ENCODE measurements around the gene SYNE4. TPM values are rescaled to one million over a fixed set of nuclear protein-coding genes. Genes with fewer than 3 reads are reported as not detected.
A peak's percentile ranks its signal among the peaks of the same experiment; 100 is the strongest.
"Not testable (repeated sequence)": the region's sequence is repeated elsewhere in the genome, so short reads cannot be mapped to it uniquely, and the experiment has no call there.

Gene SYNE4
- total RNA-seq, 1 donor from 2014 or later, result 1.1 TPM

DNA sequence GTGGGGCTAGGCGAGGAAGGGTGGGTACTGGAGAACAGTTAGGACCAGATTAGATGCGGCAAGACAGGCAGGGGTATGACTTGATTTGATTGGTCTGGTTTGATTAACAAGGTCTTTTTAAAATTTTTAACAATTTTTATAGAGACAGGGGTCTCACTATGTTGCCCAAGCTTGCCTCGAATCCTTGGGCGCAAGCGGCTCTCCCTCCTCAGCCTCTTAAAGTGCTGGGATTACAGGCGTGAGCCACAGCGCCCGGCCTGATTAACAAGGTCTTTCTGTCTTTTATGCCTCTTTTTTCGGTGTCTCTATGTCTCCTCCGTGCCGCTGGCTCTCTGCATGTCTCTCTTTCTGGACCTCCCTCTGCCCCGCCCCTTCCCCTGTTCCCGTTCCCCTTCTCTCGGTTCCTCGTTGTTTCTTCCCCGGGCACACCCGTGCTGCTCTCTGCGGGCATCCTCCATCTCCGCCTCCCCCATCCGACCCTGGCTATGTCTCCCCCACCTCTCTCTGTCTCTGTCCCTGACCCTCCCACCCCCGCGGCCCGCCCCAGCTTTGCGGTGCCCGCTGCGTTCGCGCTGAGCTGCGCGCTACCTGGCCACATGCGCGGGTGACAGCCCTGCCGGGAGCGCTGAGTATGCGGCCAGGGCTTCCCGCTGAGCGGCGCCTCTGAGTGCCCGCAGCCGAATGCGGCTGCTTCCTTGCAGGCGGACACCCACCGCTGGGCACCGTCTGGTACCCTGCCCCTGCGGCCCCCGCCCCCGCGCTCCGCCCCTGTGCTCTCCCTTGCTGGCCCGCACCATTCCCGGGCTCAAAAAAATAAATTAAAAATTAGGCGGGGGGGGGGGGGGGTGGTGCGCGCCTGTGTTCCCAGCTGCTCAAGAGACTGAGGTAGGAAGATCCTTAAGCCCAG lies 21.7 kb downstream of the SYNE4 start:
- Histone ChIP-seq H3K9me3 (ENCODE audit: insufficient read depth, low read depth, low read length) (no peaks in the 10 kb centered on the region), H3K27me3 (ENCODE audit: insufficient read depth, low read length) (peaks cover 12% of the 10 kb centered on the region), H3K4me3 (ENCODE audit: insufficient read depth, low read depth, low read length) (no peak overlapping the region), H3K36me3 (ENCODE audit: insufficient read depth, low read length) (no peaks in the 10 kb centered on the region), H3K27ac (ENCODE audit: low read depth, low read length) (no peak overlapping the region), H4K20me1 (ENCODE audit: insufficient read depth, low read length) (no peaks in the 10 kb centered on the region), H3K79me2 (ENCODE audit: insufficient read depth, low read length) (no peaks in the 10 kb centered on the region), H3K4me1 (ENCODE audit: insufficient read depth, low read length) (no peaks in the 10 kb centered on the region), H2AFZ (ENCODE audit: low read depth, low read length) (no peak overlapping the region), H3K4me2 (ENCODE audit: low read length) (peak overlapping the region; percentile 78), H3K9ac (ENCODE audit: low read length) (no peak overlapping the region)
- peak; percentile 17 for TF ChIP-seq EZH2 (IDR thresholded peaks at IDR 0.05; ENCODE audit: insufficient read depth, low read length)
- TF ChIP-seq, protein P1, sequence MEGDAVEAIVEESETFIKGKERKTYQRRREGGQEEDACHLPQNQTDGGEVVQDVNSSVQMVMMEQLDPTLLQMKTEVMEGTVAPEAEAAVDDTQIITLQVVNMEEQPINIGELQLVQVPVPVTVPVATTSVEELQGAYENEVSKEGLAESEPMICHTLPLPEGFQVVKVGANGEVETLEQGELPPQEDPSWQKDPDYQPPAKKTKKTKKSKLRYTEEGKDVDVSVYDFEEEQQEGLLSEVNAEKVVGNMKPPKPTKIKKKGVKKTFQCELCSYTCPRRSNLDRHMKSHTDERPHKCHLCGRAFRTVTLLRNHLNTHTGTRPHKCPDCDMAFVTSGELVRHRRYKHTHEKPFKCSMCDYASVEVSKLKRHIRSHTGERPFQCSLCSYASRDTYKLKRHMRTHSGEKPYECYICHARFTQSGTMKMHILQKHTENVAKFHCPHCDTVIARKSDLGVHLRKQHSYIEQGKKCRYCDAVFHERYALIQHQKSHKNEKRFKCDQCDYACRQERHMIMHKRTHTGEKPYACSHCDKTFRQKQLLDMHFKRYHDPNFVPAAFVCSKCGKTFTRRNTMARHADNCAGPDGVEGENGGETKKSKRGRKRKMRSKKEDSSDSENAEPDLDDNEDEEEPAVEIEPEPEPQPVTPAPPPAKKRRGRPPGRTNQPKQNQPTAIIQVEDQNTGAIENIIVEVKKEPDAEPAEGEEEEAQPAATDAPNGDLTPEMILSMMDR (IDR thresholded peaks at IDR 0.05; ENCODE audit: insufficient read depth, low read depth, low read length), result no peak
- DNase-seq (ENCODE audit: low read depth), result no peak
- FAIRE-seq, result no peak
- H3K36me3 Mint-ChIP-seq (ENCODE audit: low read depth, unreplicated experiment), result peaks cover 4% of the 10 kb centered on the region
- no peaks in the 10 kb centered on the region for H3K4me1 Mint-ChIP-seq (ENCODE audit: low read depth, unreplicated experiment)
- peaks cover 61% of the 10 kb centered on the region for H3K27me3 Mint-ChIP-seq (ENCODE audit: low read depth, unreplicated experiment)
- H3K4me3 Mint-ChIP-seq (ENCODE audit: unreplicated experiment), result peak overlapping the region; percentile 84
- H3K27ac Mint-ChIP-seq (ENCODE audit: unreplicated experiment), result no peak overlapping the region
- H3K9me3 Mint-ChIP-seq (ENCODE audit: unreplicated experiment), result peaks cover 9% of the 10 kb centered on the region

DNA sequence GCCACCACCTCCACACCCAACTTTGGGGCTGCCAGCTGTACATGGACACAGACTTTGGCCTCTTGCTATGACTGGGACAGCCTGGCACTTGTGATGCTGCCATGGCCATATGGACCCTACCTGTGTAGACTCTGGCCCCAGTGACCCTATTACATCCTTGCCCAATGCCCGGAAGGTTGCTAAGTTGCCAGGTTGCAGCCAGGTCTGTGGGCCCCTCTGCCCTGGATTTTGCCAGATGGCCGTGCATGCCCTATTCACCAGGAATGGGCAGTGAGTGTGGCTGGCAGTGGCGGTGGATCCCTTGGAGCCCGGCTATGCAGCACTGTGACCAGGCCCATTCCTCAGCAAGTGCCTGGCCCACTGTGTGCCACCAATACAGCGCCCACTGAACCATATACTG lies 22.5 kb downstream of the SYNE4 start:
- Histone ChIP-seq H3K36me3 (ENCODE audit: insufficient read depth, low read length) (no peaks in the 10 kb centered on the region), H2AFZ (ENCODE audit: low read depth, low read length) (no peak overlapping the region), H4K20me1 (ENCODE audit: insufficient read depth, low read length) (no peaks in the 10 kb centered on the region), H3K4me1 (ENCODE audit: insufficient read depth, low read length) (no peaks in the 10 kb centered on the region), H3K4me2 (ENCODE audit: low read length) (no peak overlapping the region), H3K27me3 (ENCODE audit: insufficient read depth, low read length) (peaks cover 12% of the 10 kb centered on the region), H3K27ac (ENCODE audit: low read depth, low read length) (no peak overlapping the region), H3K4me3 (ENCODE audit: insufficient read depth, low read depth, low read length) (no peak overlapping the region), H3K9me3 (ENCODE audit: insufficient read depth, low read depth, low read length) (no peaks in the 10 kb centered on the region), H3K9ac (ENCODE audit: low read length) (no peak overlapping the region), H3K79me2 (ENCODE audit: insufficient read depth, low read length) (no peaks in the 10 kb centered on the region)
- TF ChIP-seq, protein P1 (IDR thresholded peaks at IDR 0.05; ENCODE audit: insufficient read depth, low read depth, low read length), result no peak
- TF ChIP-seq EZH2 (IDR thresholded peaks at IDR 0.05; ENCODE audit: insufficient read depth, low read length), result no peak
- H3K36me3 Mint-ChIP-seq (ENCODE audit: low read depth, unreplicated experiment), result peaks cover 4% of the 10 kb centered on the region
- DNase-seq (ENCODE audit: low read depth) (no peak), FAIRE-seq (no peak)
- no peak overlapping the region for H3K27ac Mint-ChIP-seq (ENCODE audit: unreplicated experiment)
- H3K4me3 Mint-ChIP-seq (ENCODE audit: unreplicated experiment), result no peak overlapping the region
- peaks cover 9% of the 10 kb centered on the region for H3K9me3 Mint-ChIP-seq (ENCODE audit: unreplicated experiment)
- H3K4me1 Mint-ChIP-seq (ENCODE audit: low read depth, unreplicated experiment), result no peaks in the 10 kb centered on the region
- peaks cover 66% of the 10 kb centered on the region for H3K27me3 Mint-ChIP-seq (ENCODE audit: low read depth, unreplicated experiment)

DNA sequence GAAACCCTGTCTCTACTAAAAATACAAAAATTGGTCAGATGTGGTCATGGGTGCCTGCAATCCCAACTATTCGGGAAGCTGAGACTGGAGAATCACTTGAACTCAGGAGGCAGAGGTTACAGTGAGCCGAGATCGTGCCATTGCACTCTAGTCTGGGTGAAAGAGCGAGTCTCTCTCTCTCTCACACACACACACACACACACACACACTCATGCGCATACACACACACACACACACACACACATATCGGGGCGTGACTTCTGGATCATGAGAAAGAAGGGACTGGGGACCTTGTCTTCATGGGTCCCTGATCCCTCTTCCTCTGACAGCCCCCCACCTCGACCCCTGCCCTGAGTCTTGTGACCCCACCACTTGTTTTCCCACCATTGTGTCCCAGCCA lies 25.4 kb downstream of the SYNE4 start:
- no peak for DNase-seq (ENCODE audit: low read depth)
- Mint-ChIP-seq H3K4me1 (ENCODE audit: low read depth, unreplicated experiment) (no peaks in the 10 kb centered on the region), H3K27me3 (ENCODE audit: low read depth, unreplicated experiment) (peaks cover 77% of the 10 kb centered on the region), H3K27ac (ENCODE audit: unreplicated experiment) (no peak overlapping the region), H3K4me3 (ENCODE audit: unreplicated experiment) (no peak overlapping the region), H3K9me3 (ENCODE audit: unreplicated experiment) (peaks cover 7% of the 10 kb centered on the region), H3K36me3 (ENCODE audit: low read depth, unreplicated experiment) (peaks cover 2% of the 10 kb centered on the region)
- no peak overlapping the region for H3K9ac ChIP-seq (ENCODE audit: low read length)
- H3K27ac ChIP-seq (ENCODE audit: low read depth, low read length), result no peak overlapping the region
- no peak overlapping the region for H2AFZ ChIP-seq (ENCODE audit: low read depth, low read length)
- no peak for FAIRE-seq
- no peaks in the 10 kb centered on the region for H3K36me3 ChIP-seq (ENCODE audit: insufficient read depth, low read length)
- no peaks in the 10 kb centered on the region for H3K79me2 ChIP-seq (ENCODE audit: insufficient read depth, low read length)
- peaks cover 15% of the 10 kb centered on the region for H3K27me3 ChIP-seq (ENCODE audit: insufficient read depth, low read length)
- TF ChIP-seq EZH2 (IDR thresholded peaks at IDR 0.05; ENCODE audit: insufficient read depth, low read length), result no peak
- TF ChIP-seq, protein P1 (IDR thresholded peaks at IDR 0.05; ENCODE audit: insufficient read depth, low read depth, low read length), result no peak
- no peaks in the 10 kb centered on the region for H3K9me3 ChIP-seq (ENCODE audit: insufficient read depth, low read depth, low read length)
- H3K4me3 ChIP-seq (ENCODE audit: insufficient read depth, low read depth, low read length), result no peak overlapping the region
- H3K4me1 ChIP-seq (ENCODE audit: insufficient read depth, low read length), result no peaks in the 10 kb centered on the region
- no peaks in the 10 kb centered on the region for H4K20me1 ChIP-seq (ENCODE audit: insufficient read depth, low read length)
- no peak overlapping the region for H3K4me2 ChIP-seq (ENCODE audit: low read length)

DNA sequence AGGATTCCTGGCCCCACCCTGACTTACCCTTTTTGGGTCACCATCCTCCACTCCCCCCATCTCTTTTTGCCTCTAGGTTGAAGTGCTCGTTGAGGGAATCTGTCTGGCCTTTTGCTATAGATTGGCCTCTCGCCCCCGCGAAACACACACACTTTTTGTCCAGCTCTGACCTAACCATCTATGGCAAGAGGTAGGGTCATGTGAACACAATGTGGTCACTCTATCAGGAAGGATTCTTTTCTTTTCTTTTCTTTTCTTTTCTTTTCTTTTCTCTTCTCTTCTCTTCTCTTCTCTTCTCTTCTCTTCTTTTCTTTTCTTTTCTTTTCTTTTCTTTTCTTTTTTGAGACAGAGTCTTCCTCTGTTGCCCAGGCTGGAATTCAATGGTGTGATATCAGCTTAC lies 27.6 kb downstream of the SYNE4 start:
- H3K9ac ChIP-seq (ENCODE audit: low read length); H3K4me2 ChIP-seq (ENCODE audit: low read length); H4K20me1 ChIP-seq (ENCODE audit: insufficient read depth, low read length); H3K27ac Mint-ChIP-seq (ENCODE audit: unreplicated experiment); H3K9me3 Mint-ChIP-seq (ENCODE audit: unreplicated experiment); H3K4me3 ChIP-seq (ENCODE audit: insufficient read depth, low read depth, low read length); H3K36me3 ChIP-seq (ENCODE audit: insufficient read depth, low read length); H3K27me3 ChIP-seq (ENCODE audit: insufficient read depth, low read length); DNase-seq (ENCODE audit: low read depth); H3K9me3 ChIP-seq (ENCODE audit: insufficient read depth, low read depth, low read length); H3K36me3 Mint-ChIP-seq (ENCODE audit: low read depth, unreplicated experiment); H2AFZ ChIP-seq (ENCODE audit: low read depth, low read length); H3K27ac ChIP-seq (ENCODE audit: low read depth, low read length); H3K4me1 Mint-ChIP-seq (ENCODE audit: low read depth, unreplicated experiment); H3K79me2 ChIP-seq (ENCODE audit: insufficient read depth, low read length); H3K4me3 Mint-ChIP-seq (ENCODE audit: unreplicated experiment); FAIRE-seq; H3K4me1 ChIP-seq (ENCODE audit: insufficient read depth, low read length): not testable (repeated sequence)
- peaks cover 75% of the 10 kb centered on the region for H3K27me3 Mint-ChIP-seq (ENCODE audit: low read depth, unreplicated experiment)

All from astrocyte (in vitro differentiated cells and primary cell).